ENCODE measurements around the gene CHN1.

CHN1 gene
- total RNA-seq, result 2.1 to 30.3 (median 8.6) reads per million in 9 experiments

GRCh38 chr2:175004980-175005732 lies at the start of gene CHN1:
CHN1 (minus strand) TSS chr2:175005381; CDS start chr2:175004912, 469 bp downstream.
- Mint-ChIP-seq H3K27me3 (peaks cover 26 to 50% of the 10 kb centered on the region in 2 donors), H3K36me3 (ENCODE audit: insufficient read depth) (no peaks in the 10 kb centered on the region), H3K4me3 (peak within 1 kb of the TSS; percentile 75 to 76), H3K9me3 (no peaks in the 10 kb centered on the region), H3K27ac (no peak within 1 kb of the TSS), H3K4me1 (ENCODE audit: low read depth in 2 of 2) (no peaks in the 10 kb centered on the region)
- peak; percentile 95 for ATAC-seq (replicated peaks)
- peak; percentile 41 to 47 (median 41) for DNase-seq

- peaks cover 3% of the 10 kb centered on the region for H3K36me3 Mint-ChIP-seq (ENCODE audit: insufficient read depth)
- H3K9me3 Mint-ChIP-seq, result peaks cover 0 to 1% of the 10 kb centered on the region in 2 donors
- H3K4me3 Mint-ChIP-seq, result no peak overlapping the region
- no peaks in the 10 kb centered on the region for H3K4me1 Mint-ChIP-seq (ENCODE audit: low read depth in 2 of 2)
- no peak for DNase-seq
- ATAC-seq (replicated peaks), result no peak
- H3K27me3 Mint-ChIP-seq, result no peaks in the 10 kb centered on the region
- H3K27ac Mint-ChIP-seq, result no peak overlapping the region
Observed at GRCh38 chr2:175054340-175054739, 49.2 kb upstream of the CHN1 start.

- no peak overlapping the region for H3K27ac Mint-ChIP-seq
- no peak overlapping the region for H3K4me3 Mint-ChIP-seq
- peaks cover 0 to 1% of the 10 kb centered on the region in 2 donors for H3K9me3 Mint-ChIP-seq
- ATAC-seq (replicated peaks) (no peak), DNase-seq (no peak)
- no peaks in the 10 kb centered on the region for H3K27me3 Mint-ChIP-seq
- H3K36me3 Mint-ChIP-seq (ENCODE audit: insufficient read depth), result peaks cover 6% of the 10 kb centered on the region
- no peaks in the 10 kb centered on the region for H3K4me1 Mint-ChIP-seq (ENCODE audit: low read depth in 2 of 2)
Observed at GRCh38 chr2:175049661-175050060, 44.5 kb upstream of the CHN1 start.

GRCh38 chr2:175048275-175048674 lies 43.1 kb upstream of the CHN1 start:
- no peak for ATAC-seq (replicated peaks)
- Mint-ChIP-seq H3K27ac (no peak overlapping the region), H3K36me3 (ENCODE audit: insufficient read depth) (peaks cover 6% of the 10 kb centered on the region), H3K4me3 (no peak overlapping the region), H3K27me3 (no peaks in the 10 kb centered on the region), H3K9me3 (peaks cover 0 to 1% of the 10 kb centered on the region in 2 donors), H3K4me1 (ENCODE audit: low read depth in 2 of 2) (peaks cover 0 to 1% of the 10 kb centered on the region in 2 donors)
- DNase-seq, result no peak

- no peaks in the 10 kb centered on the region for H3K9me3 Mint-ChIP-seq
- no peak overlapping the region for H3K4me3 Mint-ChIP-seq
- no peaks in the 10 kb centered on the region for H3K27me3 Mint-ChIP-seq
- H3K4me1 Mint-ChIP-seq (ENCODE audit: low read depth in 2 of 2), result peaks cover 3 to 8% of the 10 kb centered on the region in 2 donors
- ATAC-seq (replicated peaks), result no peak
- no peak overlapping the region for H3K27ac Mint-ChIP-seq
- no peaks in the 10 kb centered on the region for H3K36me3 Mint-ChIP-seq (ENCODE audit: insufficient read depth)
- DNase-seq, result no peak
Observed at GRCh38 chr2:175039490-175039889, 34.3 kb upstream of the CHN1 start.

- DNase-seq, result no peak
- Mint-ChIP-seq H3K36me3 (ENCODE audit: insufficient read depth) (no peaks in the 10 kb centered on the region), H3K9me3 (no peaks in the 10 kb centered on the region), H3K27me3 (no peaks in the 10 kb centered on the region), H3K4me3 (no peak overlapping the region), H3K4me1 (ENCODE audit: low read depth in 2 of 2) (peaks cover 3 to 8% of the 10 kb centered on the region in 2 donors), H3K27ac (peak overlapping the region in 1 of 2 donors; percentile 28)
- ATAC-seq (replicated peaks), result no peak
Observed at GRCh38 chr2:175039031-175039430, 33.9 kb upstream of the CHN1 start.

- DNase-seq, result no peak
- no peak overlapping the region for H3K4me3 Mint-ChIP-seq
Observed at GRCh38 chr2:175037941-175038340, 32.8 kb upstream of the CHN1 start.

GRCh38 chr2:175036582-175037018 lies 31.4 kb upstream of the CHN1 start:
- H3K36me3 Mint-ChIP-seq (ENCODE audit: insufficient read depth), result no peaks in the 10 kb centered on the region
- no peaks in the 10 kb centered on the region for H3K27me3 Mint-ChIP-seq
- no peaks in the 10 kb centered on the region for H3K9me3 Mint-ChIP-seq
- no peak overlapping the region for H3K27ac Mint-ChIP-seq
- ATAC-seq (replicated peaks), result peak; percentile 55
- no peak for DNase-seq
- no peak overlapping the region for H3K4me3 Mint-ChIP-seq
- peaks cover 2 to 8% of the 10 kb centered on the region in 2 donors for H3K4me1 Mint-ChIP-seq (ENCODE audit: low read depth in 2 of 2)

More at GRCh38 chr2:175037941-175038340, 32.8 kb upstream of the CHN1 start:
- H3K36me3 Mint-ChIP-seq (ENCODE audit: insufficient read depth), result no peaks in the 10 kb centered on the region
- no peak for ATAC-seq (replicated peaks)
- H3K27me3 Mint-ChIP-seq, result no peaks in the 10 kb centered on the region
- no peaks in the 10 kb centered on the region for H3K9me3 Mint-ChIP-seq
- H3K27ac Mint-ChIP-seq, result no peak overlapping the region
- peaks cover 2 to 8% of the 10 kb centered on the region in 2 donors for H3K4me1 Mint-ChIP-seq (ENCODE audit: low read depth in 2 of 2)

- H3K27me3 Mint-ChIP-seq, result no peaks in the 10 kb centered on the region
- peaks cover 2 to 8% of the 10 kb centered on the region in 2 donors for H3K4me1 Mint-ChIP-seq (ENCODE audit: low read depth in 2 of 2)
- DNase-seq, result no peak
- H3K9me3 Mint-ChIP-seq, result no peaks in the 10 kb centered on the region
- no peaks in the 10 kb centered on the region for H3K36me3 Mint-ChIP-seq (ENCODE audit: insufficient read depth)
- no peak overlapping the region for H3K4me3 Mint-ChIP-seq
- H3K27ac Mint-ChIP-seq, result no peak overlapping the region
- no peak for ATAC-seq (replicated peaks)
Observed at GRCh38 chr2:175035806-175036205, 30.6 kb upstream of the CHN1 start.

- ATAC-seq (replicated peaks), result no peak
- Mint-ChIP-seq H3K27ac (no peak overlapping the region), H3K4me1 (ENCODE audit: low read depth in 2 of 2) (peaks cover 2 to 8% of the 10 kb centered on the region in 2 donors), H3K4me3 (no peak overlapping the region), H3K36me3 (ENCODE audit: insufficient read depth) (no peaks in the 10 kb centered on the region), H3K9me3 (no peaks in the 10 kb centered on the region), H3K27me3 (no peaks in the 10 kb centered on the region)
- DNase-seq, result no peak
Observed at GRCh38 chr2:175034716-175035115, 29.5 kb upstream of the CHN1 start.

- ATAC-seq (replicated peaks) (peak; percentile 26), DNase-seq (no peak)
- Mint-ChIP-seq H3K4me1 (ENCODE audit: low read depth in 2 of 2) (no peaks in the 10 kb centered on the region), H3K36me3 (ENCODE audit: insufficient read depth) (no peaks in the 10 kb centered on the region), H3K27ac (no peak overlapping the region), H3K27me3 (no peaks in the 10 kb centered on the region), H3K9me3 (no peaks in the 10 kb centered on the region), H3K4me3 (no peak overlapping the region)
Observed at GRCh38 chr2:175030380-175031271, 25.4 kb upstream of the CHN1 start.

GRCh38 chr2:175027755-175028154 lies 22.6 kb upstream of the CHN1 start:
- H3K27ac Mint-ChIP-seq, result no peak overlapping the region
- DNase-seq, result no peak
- H3K4me1 Mint-ChIP-seq (ENCODE audit: low read depth in 2 of 2), result no peaks in the 10 kb centered on the region
- no peak for ATAC-seq (replicated peaks)
- H3K27me3 Mint-ChIP-seq, result no peaks in the 10 kb centered on the region
- H3K36me3 Mint-ChIP-seq (ENCODE audit: insufficient read depth), result no peaks in the 10 kb centered on the region
- no peak overlapping the region for H3K4me3 Mint-ChIP-seq
- no peaks in the 10 kb centered on the region for H3K9me3 Mint-ChIP-seq

- no peaks in the 10 kb centered on the region for H3K27me3 Mint-ChIP-seq
- H3K27ac Mint-ChIP-seq, result no peak overlapping the region
- no peaks in the 10 kb centered on the region for H3K9me3 Mint-ChIP-seq
- DNase-seq, result no peak
- no peaks in the 10 kb centered on the region for H3K4me1 Mint-ChIP-seq (ENCODE audit: low read depth in 2 of 2)
- no peak overlapping the region for H3K4me3 Mint-ChIP-seq
- H3K36me3 Mint-ChIP-seq (ENCODE audit: insufficient read depth), result no peaks in the 10 kb centered on the region
- ATAC-seq (replicated peaks), result no peak
Observed at GRCh38 chr2:175026385-175026784, 21.2 kb upstream of the CHN1 start.
